ENCODE data around the gene MAGI3.
"Not testable (repeated sequence)": the region's sequence is repeated elsewhere in the genome, so short reads cannot be mapped to it uniquely, and the experiment has no call there.

- not testable (repeated sequence) for TF ChIP-seq CTCF, POLR2A (IDR thresholded peaks at IDR 0.05)
These were observed 21.7 kb downstream of the MAGI3 start for GRCh38 chr1:113412020-113412419.
